Effector memory CD8-positive, alpha-beta T cell (primary cell): ENCODE results near the gene TEX264.

Experiments
- ATAC-seq: fragments of 150-1000 bp; cut with Tn5 transposase; replicated peaks from 2 replicates; pipeline ENCODE4 v1.10.0; 2021; ENCODE audit warnings: mild to moderate bottlenecking, moderate library complexity
- DNase-seq, 3 experiments: peaks; one replicate each; pipeline ENCODE4 v3.0.0; 2021
- H3K27ac Mint-ChIP-seq, 2 donors: one replicate each; pipeline ENCODE4 v1.8.0; 2022; ENCODE audit warnings: mild to moderate bottlenecking in 2 of 2, mixed read lengths in 2 of 2, moderate library complexity in 2 of 2
- H3K27me3 Mint-ChIP-seq, 2 donors: one replicate each; pipeline ENCODE4 v1.8.0; 2022; ENCODE audit warnings: mixed read lengths in 2 of 2
- H3K36me3 Mint-ChIP-seq: one replicate; pipeline ENCODE4 v1.8.0; 2022; ENCODE audit warnings: mild to moderate bottlenecking, moderate library complexity, mixed read lengths; ENCODE audit not compliant: insufficient read depth
- H3K4me1 Mint-ChIP-seq, 2 donors: one replicate each; pipeline ENCODE4 v1.8.0; 2022; ENCODE audit warnings: low read depth in 2 of 2, mixed read lengths in 2 of 2
- H3K4me3 Mint-ChIP-seq, 2 donors: one replicate each; pipeline ENCODE4 v1.8.0; 2022; ENCODE audit warnings: mild to moderate bottlenecking in 2 of 2, mixed read lengths in 2 of 2, moderate library complexity in 2 of 2
- H3K9me3 Mint-ChIP-seq, 2 donors: one replicate each; pipeline ENCODE4 v1.8.0; 2022; ENCODE audit warnings: mixed read lengths in 2 of 2

Gene TEX264

DNA sequence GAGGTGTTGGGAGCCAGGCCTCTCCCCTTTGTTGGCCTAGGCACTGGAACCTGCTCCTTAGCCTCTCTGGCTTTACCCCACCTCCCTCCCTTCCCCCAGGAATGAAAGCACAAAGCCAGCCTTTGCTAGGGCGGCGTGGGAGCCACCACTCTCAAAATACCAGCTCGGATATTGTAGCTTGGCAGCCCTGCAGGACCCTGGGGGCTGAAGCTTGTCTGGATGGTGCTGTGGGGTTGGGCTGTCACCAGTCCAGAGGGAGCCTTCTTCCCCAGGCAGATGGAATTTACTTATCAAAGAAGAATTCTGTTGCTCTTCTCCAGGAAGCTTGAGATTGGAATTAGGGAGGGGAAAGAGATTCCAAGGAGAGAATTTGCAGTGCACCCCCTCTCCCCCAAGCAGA lies 20.9 kb downstream of the TEX264 start:
- H3K4me3 Mint-ChIP-seq: no peak overlapping the region
- peaks cover 37% of the 10 kb centered on the region for H3K36me3 Mint-ChIP-seq
- no peaks in the 10 kb centered on the region for H3K9me3 Mint-ChIP-seq
- no peaks in the 10 kb centered on the region for H3K27me3 Mint-ChIP-seq
- peaks cover 33 to 37% of the 10 kb centered on the region in 2 donors for H3K4me1 Mint-ChIP-seq
- no peak for ATAC-seq
- peak overlapping the region; percentile 31 to 38 for H3K27ac Mint-ChIP-seq
- DNase-seq: no peak

DNA sequence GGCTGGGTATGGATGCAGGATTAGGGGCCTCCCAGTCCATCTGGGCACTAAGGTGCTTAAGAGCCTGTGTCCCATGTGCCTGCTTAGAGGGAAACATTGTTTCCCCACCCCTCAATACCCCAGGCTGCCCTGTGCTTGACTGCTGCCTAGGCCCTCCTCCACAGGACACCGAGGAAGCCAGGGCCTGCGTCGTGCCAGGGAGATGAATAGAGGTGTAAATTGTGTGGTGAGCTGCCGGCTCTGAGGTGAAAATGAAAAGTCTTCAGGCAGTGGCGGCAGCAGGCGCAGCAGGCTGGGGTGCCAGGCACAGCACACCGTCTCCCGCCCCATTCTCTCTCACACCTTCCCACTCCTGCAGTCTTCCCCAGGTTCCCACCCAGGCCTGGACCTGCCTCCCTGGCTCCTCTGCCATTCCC lies 21.9 kb downstream of the TEX264 start:
- Mint-ChIP-seq H3K4me1 (peaks cover 24 to 28% of the 10 kb centered on the region in 2 donors), H3K27ac (peak overlapping the region; percentile 47 to 95)
- ATAC-seq: peak; percentile 74

DNA sequence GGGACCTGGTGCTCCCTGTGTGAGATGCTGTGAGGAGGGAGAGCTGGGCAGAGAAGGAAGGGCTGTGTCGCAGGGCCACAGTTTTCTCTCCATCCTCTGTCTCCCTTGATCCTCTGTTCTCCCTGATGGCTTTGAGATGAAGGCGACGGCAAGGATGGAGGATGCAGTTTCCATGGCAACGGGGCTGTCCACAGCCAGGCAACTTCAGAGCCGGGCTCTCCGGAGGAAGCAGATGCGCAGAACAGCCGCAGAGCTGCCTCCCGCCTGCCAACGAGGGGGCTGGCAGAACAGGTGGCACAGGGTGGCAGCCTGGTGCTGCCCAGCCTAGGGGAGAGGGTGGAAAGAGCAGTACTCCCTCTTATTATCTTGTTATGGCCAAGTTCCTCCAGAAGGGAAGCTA lies 25.9 kb downstream of the TEX264 start:
- Mint-ChIP-seq H3K27me3 (no peaks in the 10 kb centered on the region), H3K27ac (peak overlapping the region in 1 of 2 donors; percentile 53)

More for the DNA sequence above, 21.9 kb downstream of the TEX264 start:
- DNase-seq: no peak
- H3K27me3 Mint-ChIP-seq: no peaks in the 10 kb centered on the region
- H3K36me3 Mint-ChIP-seq: peaks cover 32% of the 10 kb centered on the region
- H3K9me3 Mint-ChIP-seq: no peaks in the 10 kb centered on the region
- peak overlapping the region; percentile 10 to 49 for H3K4me3 Mint-ChIP-seq

DNA sequence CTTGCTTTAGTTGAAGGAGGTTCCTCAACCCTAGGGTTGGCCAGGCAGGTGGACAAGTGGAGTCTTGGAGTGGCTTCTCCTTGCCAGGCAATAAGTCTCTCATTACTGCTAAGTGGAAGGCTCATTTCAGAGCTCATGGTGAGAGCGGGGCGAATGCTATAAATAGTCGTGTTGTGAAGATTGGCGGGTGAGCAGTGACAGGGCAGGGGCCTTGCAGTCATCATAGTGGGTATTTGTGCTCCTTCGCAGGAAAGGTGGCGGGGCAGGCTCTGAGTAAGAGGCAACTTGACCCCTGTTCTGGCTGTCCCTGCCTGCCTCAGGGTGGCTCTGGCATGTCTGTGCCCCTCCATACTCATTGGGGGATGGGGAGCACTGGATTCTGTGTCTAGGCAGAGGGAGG lies 27.2 kb downstream of the TEX264 start:
- DNase-seq (no peak), ATAC-seq (no peak)
- Mint-ChIP-seq H3K36me3 (peaks cover 13% of the 10 kb centered on the region), H3K27ac (peak overlapping the region; percentile 53 to 68), H3K9me3 (no peaks in the 10 kb centered on the region), H3K4me1 (peaks cover 10 to 23% of the 10 kb centered on the region in 2 donors), H3K27me3 (no peaks in the 10 kb centered on the region), H3K4me3 (no peak overlapping the region)

More for the DNA sequence above, 25.9 kb downstream of the TEX264 start:
- Mint-ChIP-seq H3K4me1 (peaks cover 13 to 26% of the 10 kb centered on the region in 2 donors), H3K36me3 (peaks cover 14% of the 10 kb centered on the region), H3K9me3 (no peaks in the 10 kb centered on the region), H3K4me3 (no peak overlapping the region)
- ATAC-seq: no peak
- DNase-seq: no peak

DNA sequence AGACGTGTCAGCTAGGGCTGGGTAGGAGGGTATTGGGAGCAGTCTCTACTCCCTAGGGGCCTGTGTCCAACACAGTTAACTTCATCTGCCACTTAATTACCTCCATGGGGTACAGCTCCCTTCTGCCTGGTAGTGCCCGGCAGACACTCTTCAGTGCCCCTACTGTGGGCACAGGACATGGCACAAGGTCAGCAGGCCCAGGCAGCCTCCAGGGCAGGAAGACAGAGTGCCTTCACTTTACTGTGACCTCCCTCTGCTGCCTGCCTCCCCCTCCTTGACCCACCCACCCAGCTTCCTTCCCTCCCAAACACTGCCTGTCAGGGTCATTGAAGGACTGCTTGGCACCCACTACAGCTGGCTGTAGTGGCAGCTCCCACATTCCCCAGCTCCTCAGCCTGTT lies 29.4 kb downstream of the TEX264 start:
- Mint-ChIP-seq H3K27me3 (no peaks in the 10 kb centered on the region), H3K4me1 (peaks cover 16 to 24% of the 10 kb centered on the region in 2 donors), H3K4me3 (no peak overlapping the region), H3K36me3 (peaks cover 18% of the 10 kb centered on the region), H3K9me3 (no peaks in the 10 kb centered on the region), H3K27ac (peak overlapping the region; percentile 28 to 38)
- no peak for ATAC-seq
- no peak for DNase-seq

DNA sequence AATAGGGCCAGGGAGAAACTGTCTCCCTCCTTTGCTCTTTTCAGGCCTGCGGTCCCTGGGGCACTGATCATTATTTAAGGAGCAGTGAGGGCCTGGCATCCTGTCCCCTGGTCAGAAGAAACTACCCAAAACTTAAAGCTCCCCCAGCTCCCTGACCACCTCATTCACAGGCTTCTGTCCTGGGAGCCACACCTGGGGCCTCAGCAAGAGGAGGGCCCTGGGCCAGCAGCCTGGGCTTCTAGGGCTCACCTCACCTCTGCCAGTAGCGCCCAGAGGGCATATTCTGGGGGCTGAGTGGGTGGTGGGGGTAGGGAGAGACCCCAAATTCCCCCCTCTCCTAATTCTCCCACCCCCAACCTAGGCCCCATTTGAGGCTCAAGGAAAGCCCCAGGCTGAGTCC lies 31.1 kb downstream of the TEX264 start:
- ATAC-seq (no peak), DNase-seq (no peak)
- peaks cover 13% of the 10 kb centered on the region for H3K36me3 Mint-ChIP-seq
- no peak overlapping the region for H3K4me3 Mint-ChIP-seq
- H3K9me3 Mint-ChIP-seq: no peaks in the 10 kb centered on the region
- peaks cover 21 to 24% of the 10 kb centered on the region in 2 donors for H3K4me1 Mint-ChIP-seq
- H3K27me3 Mint-ChIP-seq: no peaks in the 10 kb centered on the region
- H3K27ac Mint-ChIP-seq: peak overlapping the region in 1 of 2 donors; percentile 38

DNA sequence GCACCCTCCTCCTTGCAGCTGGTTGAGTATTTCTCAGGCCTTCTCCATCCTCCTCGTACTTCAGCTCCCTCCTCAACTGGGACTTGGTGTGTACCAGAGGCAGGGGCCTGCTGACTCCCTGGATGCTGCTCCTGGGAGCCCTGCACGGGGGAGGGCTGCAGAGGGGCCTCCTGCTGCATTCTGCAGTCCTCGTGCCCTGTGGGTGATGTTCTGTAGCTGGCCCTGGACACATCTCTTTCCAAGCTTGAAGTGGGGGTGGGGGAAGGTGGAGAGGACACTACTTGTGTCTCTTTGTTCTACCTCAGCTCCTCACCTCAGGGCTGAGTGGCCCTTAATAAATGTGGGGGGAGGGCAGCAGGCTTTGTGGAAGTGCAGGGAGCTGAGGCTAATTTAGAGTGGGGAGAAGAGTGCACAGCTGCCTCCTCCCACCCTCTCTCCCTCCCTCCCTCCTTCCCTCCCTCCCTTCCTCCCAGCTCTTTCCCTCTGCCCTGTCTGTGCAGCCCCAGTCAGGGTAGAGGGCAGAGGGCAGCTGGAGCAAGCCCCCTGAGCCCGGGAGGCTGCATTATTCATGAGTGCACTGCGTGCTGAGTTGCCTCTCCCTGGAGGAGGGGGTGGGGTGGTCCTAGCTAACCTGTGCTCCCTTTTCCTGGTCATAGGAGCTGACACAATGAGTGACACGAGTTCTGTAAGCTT lies 32.2 kb downstream of the TEX264 start:
- peaks cover 13% of the 10 kb centered on the region for H3K36me3 Mint-ChIP-seq
- H3K4me3 Mint-ChIP-seq: no peak overlapping the region
- H3K27me3 Mint-ChIP-seq: no peaks in the 10 kb centered on the region
- H3K27ac Mint-ChIP-seq: peak overlapping the region in 1 of 2 donors; percentile 51
- ATAC-seq (no peak), DNase-seq (no peak)
- H3K9me3 Mint-ChIP-seq: no peaks in the 10 kb centered on the region
- H3K4me1 Mint-ChIP-seq: peaks cover 22 to 27% of the 10 kb centered on the region in 2 donors

DNA sequence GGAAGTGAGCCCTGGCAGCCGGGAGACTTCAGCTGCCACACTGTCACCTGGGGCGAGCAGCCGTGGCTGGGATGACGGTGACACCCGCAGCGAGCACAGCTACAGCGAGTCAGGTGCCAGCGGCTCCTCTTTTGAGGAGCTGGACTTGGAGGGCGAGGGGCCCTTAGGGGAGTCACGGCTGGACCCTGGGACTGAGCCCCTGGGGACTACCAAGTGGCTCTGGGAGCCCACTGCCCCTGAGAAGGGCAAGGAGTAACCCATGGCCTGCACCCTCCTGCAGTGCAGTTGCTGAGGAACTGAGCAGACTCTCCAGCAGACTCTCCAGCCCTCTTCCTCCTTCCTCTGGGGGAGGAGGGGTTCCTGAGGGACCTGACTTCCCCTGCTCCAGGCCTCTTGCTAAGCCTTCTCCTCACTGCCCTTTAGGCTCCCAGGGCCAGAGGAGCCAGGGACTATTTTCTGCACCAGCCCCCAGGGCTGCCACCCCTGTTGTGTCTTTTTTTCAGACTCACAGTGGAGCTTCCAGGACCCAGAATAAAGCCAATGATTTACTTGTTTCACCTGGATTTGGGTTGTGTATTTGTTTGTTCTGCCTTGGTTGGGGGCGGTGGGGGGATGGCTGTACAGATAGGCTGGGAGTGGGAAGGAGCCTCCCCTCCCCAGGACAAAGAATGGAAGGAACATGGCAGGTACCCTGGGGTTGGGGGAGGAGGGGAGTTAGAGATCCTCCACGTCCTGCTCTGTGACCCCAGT lies 32.9 kb downstream of the TEX264 start:
- no peak for ATAC-seq
- Mint-ChIP-seq H3K4me1 (peaks cover 20 to 24% of the 10 kb centered on the region in 2 donors), H3K36me3 (peaks cover 13% of the 10 kb centered on the region), H3K4me3 (no peak overlapping the region), H3K27me3 (no peaks in the 10 kb centered on the region), H3K9me3 (no peaks in the 10 kb centered on the region), H3K27ac (peak overlapping the region; percentile 6 to 51)
- DNase-seq: no peak

DNA sequence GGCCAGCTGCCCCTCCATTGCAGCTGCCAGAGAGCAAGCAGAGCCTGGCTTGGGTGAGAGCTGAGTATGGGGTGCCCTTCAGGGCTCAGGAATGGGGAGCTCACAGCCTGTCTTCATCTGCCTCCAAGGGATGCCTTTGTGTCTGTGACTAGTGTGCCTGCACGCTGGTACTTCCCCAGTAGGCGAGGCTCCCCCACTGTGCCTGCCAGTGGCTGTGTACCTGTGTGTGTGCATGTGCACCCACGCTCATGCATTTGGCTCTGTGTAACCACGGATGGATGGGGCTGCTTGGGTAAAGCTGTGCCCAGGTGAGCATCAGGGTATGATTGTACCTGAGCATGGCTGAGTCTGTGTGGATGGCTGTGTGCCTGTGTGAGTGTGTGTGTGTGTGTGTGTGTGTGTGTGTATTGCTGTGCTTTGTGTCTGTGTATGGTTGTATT lies 33.5 kb downstream of the TEX264 start:
- H3K27ac Mint-ChIP-seq: peak overlapping the region; percentile 6 to 51
- no peaks in the 10 kb centered on the region for H3K27me3 Mint-ChIP-seq
- ATAC-seq (no peak), DNase-seq (no peak)
- H3K36me3 Mint-ChIP-seq: peaks cover 13% of the 10 kb centered on the region
- H3K9me3 Mint-ChIP-seq: no peaks in the 10 kb centered on the region
- no peak overlapping the region for H3K4me3 Mint-ChIP-seq
- peaks cover 17 to 21% of the 10 kb centered on the region in 2 donors for H3K4me1 Mint-ChIP-seq

DNA sequence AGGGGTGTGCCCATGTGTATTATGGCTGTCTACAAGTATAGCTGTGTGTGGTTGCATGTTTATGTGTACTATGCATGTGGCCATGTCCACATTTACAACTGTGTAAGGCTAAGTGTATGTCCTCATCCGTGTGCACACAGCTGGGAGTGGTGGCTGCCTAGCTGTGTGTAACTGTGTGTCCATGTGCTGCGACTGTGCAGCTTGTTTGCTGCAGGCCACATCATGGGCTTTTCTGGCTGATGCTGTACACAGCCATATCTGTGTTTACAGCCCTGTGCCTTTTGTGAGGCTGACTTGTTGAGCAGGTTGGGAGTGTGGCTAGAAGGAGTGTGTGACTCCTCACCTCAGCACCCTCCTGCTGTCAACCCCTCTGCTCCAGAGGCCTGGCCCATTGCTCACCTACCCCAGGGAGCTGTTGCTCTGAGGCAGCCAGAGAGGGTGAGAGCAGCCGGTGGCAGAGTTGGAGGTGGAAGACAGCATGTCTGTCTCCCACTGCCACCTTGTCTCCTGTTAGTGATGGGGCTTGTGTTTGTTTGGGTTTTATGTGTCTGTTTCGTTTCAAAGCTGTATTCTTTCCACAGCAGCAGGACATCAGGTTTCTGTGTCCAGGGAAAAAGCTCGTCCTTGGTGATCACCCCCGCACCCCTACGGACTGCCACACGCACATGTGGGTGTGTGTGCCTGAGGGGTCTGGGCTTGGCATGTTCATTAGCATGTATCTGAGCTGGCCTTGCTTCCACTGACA lies 34.4 kb downstream of the TEX264 start:
- no peaks in the 10 kb centered on the region for H3K27me3 Mint-ChIP-seq
- no peak overlapping the region for H3K4me3 Mint-ChIP-seq
- no peak for DNase-seq
- no peak for ATAC-seq
- H3K36me3 Mint-ChIP-seq: peaks cover 13% of the 10 kb centered on the region
- H3K4me1 Mint-ChIP-seq: peaks cover 21 to 26% of the 10 kb centered on the region in 2 donors
- H3K9me3 Mint-ChIP-seq: peaks cover 0 to 2% of the 10 kb centered on the region in 2 donors
- H3K27ac Mint-ChIP-seq: peak overlapping the region in 1 of 2 donors; percentile 15

DNA sequence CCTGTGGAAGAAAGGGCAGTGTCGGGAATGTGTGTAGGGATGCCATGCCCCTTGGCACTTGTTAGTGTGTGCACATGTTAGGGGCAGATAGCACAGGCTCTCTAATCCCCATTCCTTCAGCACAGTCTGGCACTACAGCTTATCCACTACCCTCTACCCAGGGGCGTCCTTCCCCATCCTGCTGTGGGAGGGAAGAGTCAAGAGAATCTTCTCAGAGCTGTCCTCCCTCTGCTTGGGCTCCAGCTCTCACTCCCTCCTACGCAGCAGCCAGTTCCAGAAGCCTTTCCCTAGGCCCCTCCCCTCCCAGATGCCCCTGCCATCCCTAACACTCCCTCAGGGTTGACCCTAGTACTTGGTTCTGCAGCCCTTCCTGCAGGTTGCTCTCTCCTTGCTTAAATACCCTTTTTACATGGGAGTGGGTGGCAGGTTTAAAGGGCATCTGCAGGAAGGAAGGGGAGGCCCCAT lies 35.0 kb downstream of the TEX264 start:
- ATAC-seq: no peak
- no peak for DNase-seq
- Mint-ChIP-seq H3K4me1 (peaks cover 21 to 26% of the 10 kb centered on the region in 2 donors), H3K27me3 (no peaks in the 10 kb centered on the region), H3K9me3 (peaks cover 0 to 2% of the 10 kb centered on the region in 2 donors), H3K27ac (no peak overlapping the region), H3K36me3 (peaks cover 13% of the 10 kb centered on the region), H3K4me3 (no peak overlapping the region)

DNA sequence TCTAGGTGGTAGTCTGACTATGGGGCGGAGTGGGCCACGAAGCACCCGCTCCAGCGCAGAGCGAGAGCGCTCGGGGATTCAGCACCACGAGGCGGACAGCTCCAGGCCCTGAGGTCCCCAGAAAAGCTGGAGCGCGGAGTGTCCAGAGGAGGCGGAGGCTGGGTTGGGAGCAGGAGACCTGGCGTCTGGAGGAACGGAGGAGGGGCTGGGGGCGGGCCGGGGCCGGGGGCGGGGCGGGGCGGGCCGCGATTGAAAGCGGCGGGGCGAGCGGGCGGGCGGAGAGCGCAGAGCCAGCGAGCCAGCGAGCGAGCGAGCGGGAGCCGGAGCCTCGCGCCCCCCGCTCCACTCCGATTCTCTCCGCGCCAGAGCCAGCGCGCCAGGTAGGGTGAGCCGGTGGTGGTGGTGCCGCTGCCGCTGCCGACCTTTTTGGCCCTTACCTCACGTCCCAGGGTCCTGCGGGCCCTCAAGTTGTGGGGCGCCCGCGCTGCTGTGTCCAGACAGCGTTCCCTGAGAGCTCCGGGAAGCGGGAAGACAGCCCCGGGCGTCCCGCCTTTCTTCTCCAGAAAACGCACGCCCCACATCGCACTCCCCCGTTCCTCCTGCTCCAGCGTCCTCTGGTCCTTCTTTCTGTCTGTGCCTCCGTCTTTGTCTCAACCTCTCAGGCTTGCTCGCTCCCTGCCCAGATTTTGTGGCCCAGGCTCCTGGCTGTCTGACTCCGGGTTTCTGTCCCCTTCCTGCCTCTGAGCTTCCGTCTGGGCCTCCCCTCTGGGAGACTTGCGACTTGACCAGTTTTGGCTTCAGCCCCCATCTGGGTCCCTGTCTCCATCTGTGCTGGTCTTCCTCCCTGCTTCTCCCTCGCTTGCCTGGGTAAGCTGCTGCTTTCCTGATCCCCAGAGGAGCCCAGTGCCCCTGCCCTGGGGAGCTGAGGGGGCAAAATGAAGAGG lies 36.0 kb downstream of the TEX264 start, which contains the start of gene GRM2:
TSS of gene GRM2 (plus strand) at position 281 of the 944 bp plus-strand sequence. CDS start 1,916 bp downstream, outside the sequence.
- peak within 1 kb of the TSS in 1 of 2 donors; percentile 11 for H3K27ac Mint-ChIP-seq
- DNase-seq (no peak), ATAC-seq (no peak)
- H3K27me3 Mint-ChIP-seq: no peaks in the 10 kb centered on the region
- peaks cover 13% of the 10 kb centered on the region for H3K36me3 Mint-ChIP-seq
- peaks cover 0 to 2% of the 10 kb centered on the region in 2 donors for H3K9me3 Mint-ChIP-seq
- no peak within 1 kb of the TSS for H3K4me3 Mint-ChIP-seq
- H3K4me1 Mint-ChIP-seq: peaks cover 21 to 26% of the 10 kb centered on the region in 2 donors
